Measurements from ENCODE around the gene RNF138. TPM values are rescaled to one million over a fixed set of nuclear protein-coding genes. Genes with fewer than 3 reads are reported as not detected.

The RNF138 gene, protein sequence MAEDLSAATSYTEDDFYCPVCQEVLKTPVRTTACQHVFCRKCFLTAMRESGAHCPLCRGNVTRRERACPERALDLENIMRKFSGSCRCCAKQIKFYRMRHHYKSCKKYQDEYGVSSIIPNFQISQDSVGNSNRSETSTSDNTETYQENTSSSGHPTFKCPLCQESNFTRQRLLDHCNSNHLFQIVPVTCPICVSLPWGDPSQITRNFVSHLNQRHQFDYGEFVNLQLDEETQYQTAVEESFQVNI
- total RNA-seq (2021): 21.5 and 24.1 TPM in 2 replicates
- Bru-seq, nascent RNA: percentile 88 among the genes with signal in this experiment
- BruChase-seq, experiment 1, labeled RNA remaining after a 2-hour chase: percentile 84 among the genes with signal in this experiment
- percentile 78 among the genes with signal in this experiment for BruChase-seq, experiment 2, labeled RNA remaining after a 6-hour chase
- long read RNA-seq, transcript RNF138-202 (8 exons, 3,570 nt): major isoform, 5 of 13 reads
- long read RNA-seq, partial matches to known transcripts: 6 of 13 reads
- long read RNA-seq, other reads (novel, unspliced or antisense): 1 of 13 reads

DNA sequence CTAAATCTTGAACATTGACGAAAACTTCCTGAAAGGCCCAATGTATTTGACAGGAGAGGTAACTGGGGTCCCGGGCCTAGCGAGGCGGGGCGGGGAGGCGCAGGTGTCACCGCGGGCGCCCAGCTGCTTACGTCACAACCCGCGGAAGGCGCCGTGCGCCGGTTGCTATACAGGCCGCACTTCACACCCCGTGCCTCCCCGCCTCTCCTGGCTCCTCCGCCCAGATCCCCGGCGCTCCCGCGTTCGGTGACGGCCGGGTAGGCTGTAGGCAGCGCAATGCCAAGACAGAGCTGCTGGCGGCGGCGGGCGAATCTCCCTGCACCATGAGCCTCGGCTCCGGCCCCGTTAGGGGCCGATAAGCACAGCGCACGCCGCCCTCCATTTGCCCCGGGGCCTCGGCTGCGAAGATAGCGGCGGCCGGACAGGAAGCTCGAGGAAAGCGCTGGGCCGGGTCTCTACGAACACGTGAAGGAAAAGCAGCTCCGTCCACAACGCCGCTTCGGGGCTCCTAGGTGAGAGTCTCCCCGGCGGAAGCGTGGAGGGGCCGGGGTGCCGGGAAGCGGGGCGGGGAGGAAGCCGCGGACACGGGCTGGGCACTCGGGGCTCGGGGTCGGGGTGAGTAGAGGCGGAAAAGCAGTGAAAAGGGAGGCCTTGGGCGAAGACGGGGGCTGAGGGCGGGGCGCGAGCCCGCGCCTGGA is at the start of gene RNF138:
RNF138 (plus strand) TSS at position 151 of the 698 bp plus-strand sequence. CDS start 903 bp downstream, outside the sequence.
- H2AFZ ChIP-seq: peak within 1 kb of the TSS; percentile 95
- TF ChIP-seq, protein P1, sequence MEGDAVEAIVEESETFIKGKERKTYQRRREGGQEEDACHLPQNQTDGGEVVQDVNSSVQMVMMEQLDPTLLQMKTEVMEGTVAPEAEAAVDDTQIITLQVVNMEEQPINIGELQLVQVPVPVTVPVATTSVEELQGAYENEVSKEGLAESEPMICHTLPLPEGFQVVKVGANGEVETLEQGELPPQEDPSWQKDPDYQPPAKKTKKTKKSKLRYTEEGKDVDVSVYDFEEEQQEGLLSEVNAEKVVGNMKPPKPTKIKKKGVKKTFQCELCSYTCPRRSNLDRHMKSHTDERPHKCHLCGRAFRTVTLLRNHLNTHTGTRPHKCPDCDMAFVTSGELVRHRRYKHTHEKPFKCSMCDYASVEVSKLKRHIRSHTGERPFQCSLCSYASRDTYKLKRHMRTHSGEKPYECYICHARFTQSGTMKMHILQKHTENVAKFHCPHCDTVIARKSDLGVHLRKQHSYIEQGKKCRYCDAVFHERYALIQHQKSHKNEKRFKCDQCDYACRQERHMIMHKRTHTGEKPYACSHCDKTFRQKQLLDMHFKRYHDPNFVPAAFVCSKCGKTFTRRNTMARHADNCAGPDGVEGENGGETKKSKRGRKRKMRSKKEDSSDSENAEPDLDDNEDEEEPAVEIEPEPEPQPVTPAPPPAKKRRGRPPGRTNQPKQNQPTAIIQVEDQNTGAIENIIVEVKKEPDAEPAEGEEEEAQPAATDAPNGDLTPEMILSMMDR (conservative IDR thresholded peaks at IDR 0.05): no peak
- no peak for TF ChIP-seq EZH2 (IDR thresholded peaks at IDR 0.05; ENCODE audit: low read depth)

DNA sequence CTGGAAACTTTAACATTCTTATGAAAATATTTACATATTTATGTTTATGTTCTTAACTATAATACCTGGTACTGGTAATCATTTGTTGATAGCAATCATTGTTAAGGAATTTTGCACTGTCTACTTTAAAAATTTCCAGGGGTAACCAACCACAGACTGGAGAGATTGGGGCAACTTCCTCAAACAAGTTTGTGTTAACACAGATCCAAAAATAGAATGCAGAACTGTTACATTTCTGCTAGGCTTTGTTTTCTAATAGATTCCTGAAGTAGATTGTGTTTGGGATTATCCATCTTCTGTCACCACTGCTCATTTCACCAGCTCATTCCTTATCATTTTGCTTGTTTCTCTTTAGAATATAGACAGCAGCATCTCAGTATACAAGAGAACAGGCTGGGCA is 49.3 kb upstream of the RNF138 start:
- POLR2A ChIA-PET (ENCODE audit: unreplicated experiment): no interaction called here
- no TSS peak for BruUV-seq (replicated peaks)
- H3K36me3 ChIP-seq (ENCODE audit: low read depth): no peaks in the 10 kb centered on the region
- H2AFZ ChIP-seq: no peak overlapping the region
- TF ChIP-seq, protein P1 (conservative IDR thresholded peaks at IDR 0.05): no peak
- TF ChIP-seq EZH2 (IDR thresholded peaks at IDR 0.05; ENCODE audit: low read depth): no peak
- H3F3A ChIP-seq (ENCODE audit: insufficient read depth, low read depth): no peaks in the 10 kb centered on the region
- H4K20me1 ChIP-seq (ENCODE audit: insufficient read depth): no peaks in the 10 kb centered on the region
- H3K4me3 ChIP-seq: no peak overlapping the region
- H3K79me2 ChIP-seq (ENCODE audit: low read depth): no peaks in the 10 kb centered on the region
- DNase-seq: no peak
- CTCF ChIA-PET: no interaction called here
- H3K27ac ChIP-seq: no peak overlapping the region
- intact Hi-C loops (cut with micrococcal nuclease; ENCODE audit: unreplicated experiment): no loop called here
- no peaks in the 10 kb centered on the region for H3K9me3 ChIP-seq (ENCODE audit: insufficient read depth, low read depth)
- no peak overlapping the region for H3K4me2 ChIP-seq
- H3K4me1 ChIP-seq (replicated peaks; ENCODE audit: insufficient read depth): no peaks in the 10 kb centered on the region
- H3K27me3 ChIP-seq (ENCODE audit: insufficient read depth, low read depth): no peaks in the 10 kb centered on the region
- no peaks in the 10 kb centered on the region for H3K9me2 ChIP-seq (ENCODE audit: insufficient read depth)

More for the DNA sequence above, at the start of gene RNF138:
- peak; percentile 55 to 76 for DNase-seq
- Histone ChIP-seq H3K36me3 (ENCODE audit: low read depth) (no peaks in the 10 kb centered on the region), H3F3A (ENCODE audit: insufficient read depth, low read depth) (peaks cover 5% of the 10 kb centered on the region; the same call in 1 of the 2 replicates), H3K4me1 (replicated peaks; ENCODE audit: insufficient read depth) (no peaks in the 10 kb centered on the region), H3K4me2 (peak within 1 kb of the TSS; percentile 90), H3K27ac (peak within 1 kb of the TSS; percentile 94), H3K79me2 (ENCODE audit: low read depth) (peaks cover 42% of the 10 kb centered on the region), H3K9me2 (ENCODE audit: insufficient read depth) (no peaks in the 10 kb centered on the region), H4K20me1 (ENCODE audit: insufficient read depth) (peaks cover 4% of the 10 kb centered on the region; the same call in 1 of the 2 replicates), H3K27me3 (ENCODE audit: insufficient read depth, low read depth) (no peaks in the 10 kb centered on the region), H3K4me3 (peak within 1 kb of the TSS; percentile 80), H3K9me3 (ENCODE audit: insufficient read depth, low read depth) (no peaks in the 10 kb centered on the region)
- no TSS peak for BruUV-seq (replicated peaks)
- ChIA-PET POLR2A (ENCODE audit: unreplicated experiment) (no interaction called here), CTCF (no interaction called here)
- intact Hi-C loops (cut with micrococcal nuclease; ENCODE audit: unreplicated experiment): loop anchor here (5.0 kb wide), 1 partner anchor 150 kb away; the partner anchor contains the start of gene TRAPPC8

DNA sequence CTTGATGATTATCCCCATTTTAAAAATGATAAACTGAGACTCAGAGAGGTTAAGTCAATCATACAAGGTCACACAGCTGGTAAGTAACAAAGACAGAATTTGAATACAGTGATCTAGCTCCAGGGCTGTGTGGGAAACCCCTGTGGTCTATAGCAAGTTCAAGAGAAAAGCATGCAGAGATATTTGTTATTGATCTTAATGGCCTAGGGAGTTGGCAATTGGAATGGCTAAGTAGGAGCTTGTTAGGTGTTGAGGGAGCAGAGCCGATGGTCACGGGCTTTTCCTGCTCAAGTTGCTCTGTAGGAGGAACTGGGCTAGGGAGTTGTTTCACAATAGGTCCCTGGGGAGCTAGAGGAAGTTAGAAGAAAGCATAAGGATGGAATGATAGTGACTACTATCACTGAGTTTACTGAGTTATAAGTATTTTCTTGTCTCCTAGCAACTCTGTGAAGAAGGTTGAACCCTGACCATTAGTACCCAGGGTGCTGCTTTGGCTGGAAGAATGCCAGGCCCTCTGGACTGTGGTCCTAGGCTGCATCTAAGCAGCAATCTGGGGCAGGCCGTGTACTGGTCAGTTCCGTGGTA is 43.1 kb upstream of the RNF138 start:
- ChIA-PET POLR2A (ENCODE audit: unreplicated experiment) (interaction anchor here (0.6 kb wide), 2 partner anchors 20 to 830 kb away, joined by 3 to 5 read pairs; no protein-coding TSS in a partner anchor), CTCF (interaction anchor here (0.6 kb wide), 1 partner anchor 105 kb away, joined by 4 read pairs; no protein-coding TSS in a partner anchor)

More for the DNA sequence above, 43.1 kb upstream of the RNF138 start:
- Histone ChIP-seq H3K27me3 (ENCODE audit: insufficient read depth, low read depth) (no peaks in the 10 kb centered on the region), H3K4me3 (no peak overlapping the region), H3K9me2 (ENCODE audit: insufficient read depth) (no peaks in the 10 kb centered on the region), H3F3A (ENCODE audit: insufficient read depth, low read depth) (no peaks in the 10 kb centered on the region), H3K36me3 (ENCODE audit: low read depth) (no peaks in the 10 kb centered on the region), H3K27ac (no peak overlapping the region), H3K9me3 (ENCODE audit: insufficient read depth, low read depth) (no peaks in the 10 kb centered on the region), H3K4me1 (replicated peaks; ENCODE audit: insufficient read depth) (no peaks in the 10 kb centered on the region), H3K79me2 (ENCODE audit: low read depth) (no peaks in the 10 kb centered on the region), H2AFZ (no peak overlapping the region), H3K4me2 (no peak overlapping the region), H4K20me1 (ENCODE audit: insufficient read depth) (no peaks in the 10 kb centered on the region)
- TF ChIP-seq, protein P1 (conservative IDR thresholded peaks at IDR 0.05): no peak
- no peak for TF ChIP-seq EZH2 (IDR thresholded peaks at IDR 0.05; ENCODE audit: low read depth)
- no TSS peak for BruUV-seq (replicated peaks)
- DNase-seq: no peak
- intact Hi-C loops (cut with micrococcal nuclease; ENCODE audit: unreplicated experiment): no loop called here

All from PC-9 (cell line).